GM21390 (cell line): ENCODE results near the gene SURF1.

Experiments
- ATAC-seq: cut with Tn5 transposase; IDR thresholded peaks from one replicate; pipeline ENCODE4 v1.9.1; 2021; ENCODE audit not compliant: unreplicated experiment

The SURF1 gene

GRCh38 chr9:133366435-133366834 is 10.1 kb upstream of the SURF1 start:
- ATAC-seq: no peak

GRCh38 chr9:133362359-133363044 is 6.2 kb upstream of the SURF1 start:
- ATAC-seq: no peak

- no peak for ATAC-seq
These were observed 5.3 kb upstream of the SURF1 start for GRCh38 chr9:133361507-133362092.

GRCh38 chr9:133360400-133361393 is 4.4 kb upstream of the SURF1 start:
- ATAC-seq: no peak

- ATAC-seq: no peak
These were observed 3.3 kb upstream of the SURF1 start for GRCh38 chr9:133359399-133360175.

- no peak for ATAC-seq
These were observed 1.4 kb upstream of the SURF1 start for GRCh38 chr9:133357656-133358055.

- peak; percentile 39 for ATAC-seq
These were observed 368 bp downstream of the SURF1 start for GRCh38 chr9:133355881-133356357.

- no peak for ATAC-seq
These were observed 1.5 kb downstream of the SURF1 start for GRCh38 chr9:133354766-133355165.

- ATAC-seq: no peak
These were observed 2.7 kb downstream of the SURF1 start for GRCh38 chr9:133353548-133353947.

GRCh38 chr9:133352635-133353340 is 3.5 kb downstream of the SURF1 start:
- ATAC-seq: no peak

GRCh38 chr9:133351908-133352634 is 4.2 kb downstream of the SURF1 start:
- no peak for ATAC-seq

GRCh38 chr9:133351526-133351907 is 4.8 kb downstream of the SURF1 start:
- no peak for ATAC-seq

- no peak for ATAC-seq
These were observed 6.2 kb downstream of the SURF1 start for GRCh38 chr9:133349965-133350616.

- ATAC-seq: no peak
These were observed 7.3 kb downstream of the SURF1 start for GRCh38 chr9:133348718-133349573.

GRCh38 chr9:133347985-133348717 is 8.1 kb downstream of the SURF1 start, which contains the start of the genes MED22 and RPL7A:
Gene MED22, minus strand, starts transcription at chr9:133348131. Its CDS starts 1,469 bp downstream, at chr9:133346662.
Gene RPL7A, plus strand, starts transcription at chr9:133348218. Its CDS starts 26 bp downstream, at chr9:133348244.
- ATAC-seq: peak; percentile 69

GRCh38 chr9:133347515-133347984 is 8.7 kb downstream of the SURF1 start:
- ATAC-seq: peak; percentile 40
